ENCODE results near the gene ZBTB2.
"Not testable (repeated sequence)": the region's sequence is repeated elsewhere in the genome, so short reads cannot be mapped to it uniquely, and the experiment has no call there.

The ZBTB2 gene

DNA sequence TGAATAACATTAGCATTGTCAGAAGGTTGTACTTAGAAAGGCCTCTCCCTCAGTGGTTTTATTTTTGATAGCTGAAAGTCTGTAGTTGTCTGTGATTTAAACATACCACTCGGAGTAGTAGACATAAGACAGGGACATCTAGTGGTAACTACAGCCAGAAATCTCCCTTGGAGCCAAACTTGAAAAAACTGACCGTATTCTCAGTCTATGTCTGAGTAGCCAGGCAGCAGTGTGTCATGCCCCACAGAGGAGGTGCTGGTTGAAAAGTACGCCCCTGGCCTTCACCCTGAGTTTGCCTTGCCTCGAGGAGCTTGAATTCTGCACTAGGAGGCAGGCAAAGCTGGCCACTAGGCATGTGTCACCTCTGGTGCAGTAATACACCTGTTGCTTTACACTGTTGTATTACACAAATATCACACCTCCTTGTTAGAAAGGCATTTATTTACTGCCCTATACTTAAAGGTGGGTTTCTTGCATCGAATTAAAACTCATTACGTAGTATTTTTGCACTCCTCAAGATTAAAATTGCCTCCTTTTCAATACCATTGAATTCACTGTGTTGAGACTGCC lies 20.8 kb downstream of the ZBTB2 start:
- DNase-seq = peak; percentile 19

GRCh38 chr6:151365233-151365632 lies 26.1 kb downstream of the ZBTB2 start:
- no peak for DNase-seq

GRCh38 chr6:151359486-151359885 lies 31.9 kb downstream of the ZBTB2 start:
- DNase-seq = no peak

DNA sequence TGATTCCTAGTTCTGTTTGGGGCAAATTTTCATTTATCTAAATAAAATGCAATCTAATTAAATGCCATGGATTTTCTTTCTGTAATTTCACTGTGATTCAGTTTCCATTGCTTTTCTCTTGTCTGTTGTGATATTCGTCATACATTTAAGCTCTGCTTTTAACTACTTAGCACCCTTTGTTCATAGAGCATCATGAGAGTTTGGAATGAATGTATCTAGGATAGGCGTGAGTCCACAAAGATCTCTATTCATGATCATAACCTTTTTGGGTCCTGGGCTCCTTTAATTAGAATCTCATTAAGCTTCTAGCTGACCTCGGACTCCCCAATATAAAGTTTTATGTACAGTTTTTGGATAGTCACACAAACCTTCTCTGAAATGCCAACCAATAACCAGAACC lies 32.9 kb downstream of the ZBTB2 start:
- DNase-seq = no peak

DNA sequence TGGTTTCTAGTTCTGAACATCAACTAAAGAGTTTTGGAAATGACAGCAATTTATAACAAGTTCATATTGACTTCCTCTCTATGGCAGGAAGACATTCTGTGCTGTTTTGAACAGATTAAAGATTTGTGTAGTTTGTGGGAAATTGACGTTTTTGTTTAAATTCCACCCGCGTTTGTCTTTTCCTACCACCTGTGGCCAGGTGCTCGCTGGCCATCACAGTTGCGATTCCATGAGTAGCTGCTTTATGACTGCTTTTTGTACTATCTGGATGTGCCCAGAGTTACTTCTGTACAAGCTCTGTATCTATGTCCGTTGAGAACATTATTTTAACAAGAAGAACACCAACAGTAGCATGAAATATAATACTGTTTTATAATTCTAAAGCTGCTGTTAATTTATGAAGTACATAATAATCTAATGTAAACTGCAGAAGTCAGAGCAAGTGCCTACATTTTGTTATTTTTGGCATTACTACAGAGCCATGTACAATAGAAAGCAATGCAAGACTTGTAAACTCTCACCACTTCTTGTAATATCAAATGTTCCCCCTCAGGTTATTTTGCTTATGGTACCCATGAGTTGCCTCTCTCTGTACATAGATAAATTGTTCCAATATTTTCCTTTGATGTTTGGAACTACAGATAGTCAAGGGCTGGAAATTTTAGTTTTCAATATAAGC lies 33.5 kb downstream of the ZBTB2 start:
- no peak for DNase-seq

DNA sequence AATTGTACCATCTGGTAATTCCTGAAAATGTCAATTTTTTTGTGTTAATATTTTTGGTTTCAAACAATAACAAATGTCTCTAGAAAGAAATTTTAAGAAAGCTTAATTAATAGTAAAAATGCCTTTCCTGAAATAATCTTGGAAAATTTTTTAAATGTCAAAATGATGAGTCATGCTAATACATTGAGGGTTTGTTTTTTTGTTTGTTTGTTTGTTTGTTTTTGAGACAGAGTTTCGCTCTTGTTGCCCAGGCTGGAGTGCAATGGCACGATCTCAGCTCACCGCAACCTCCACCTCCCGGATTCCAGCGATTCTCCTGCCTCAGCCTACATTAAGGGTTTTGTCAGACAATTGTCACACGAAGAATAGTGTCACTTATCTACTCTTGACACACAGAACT lies 34.4 kb downstream of the ZBTB2 start:
- not testable (repeated sequence) for DNase-seq

- DNase-seq = no peak
These were observed 37.6 kb downstream of the ZBTB2 start for GRCh38 chr6:151353795-151354194.

GRCh38 chr6:151352410-151353396 lies 38.7 kb downstream of the ZBTB2 start:
- DNase-seq = no peak

DNA sequence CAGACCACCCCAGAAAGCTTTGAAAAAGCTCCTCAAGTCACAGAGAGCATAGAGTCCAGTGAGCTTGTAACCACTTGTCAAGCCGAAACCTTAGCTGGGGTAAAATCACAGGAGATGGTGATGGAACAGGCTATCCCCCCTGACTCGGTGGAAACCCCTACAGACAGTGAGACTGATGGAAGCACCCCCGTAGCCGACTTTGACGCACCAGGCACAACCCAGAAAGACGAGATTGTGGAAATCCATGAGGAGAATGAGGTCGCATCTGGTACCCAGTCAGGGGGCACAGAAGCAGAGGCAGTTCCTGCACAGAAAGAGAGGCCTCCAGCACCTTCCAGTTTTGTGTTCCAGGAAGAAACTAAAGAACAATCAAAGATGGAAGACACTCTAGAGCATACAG lies 39.6 kb downstream of the ZBTB2 start:
- DNase-seq = no peak

- no peak for DNase-seq
These were observed 40.1 kb downstream of the ZBTB2 start for GRCh38 chr6:151351146-151351700.

- DNase-seq = no peak
These were observed 40.8 kb downstream of the ZBTB2 start for GRCh38 chr6:151350442-151351145.

DNA sequence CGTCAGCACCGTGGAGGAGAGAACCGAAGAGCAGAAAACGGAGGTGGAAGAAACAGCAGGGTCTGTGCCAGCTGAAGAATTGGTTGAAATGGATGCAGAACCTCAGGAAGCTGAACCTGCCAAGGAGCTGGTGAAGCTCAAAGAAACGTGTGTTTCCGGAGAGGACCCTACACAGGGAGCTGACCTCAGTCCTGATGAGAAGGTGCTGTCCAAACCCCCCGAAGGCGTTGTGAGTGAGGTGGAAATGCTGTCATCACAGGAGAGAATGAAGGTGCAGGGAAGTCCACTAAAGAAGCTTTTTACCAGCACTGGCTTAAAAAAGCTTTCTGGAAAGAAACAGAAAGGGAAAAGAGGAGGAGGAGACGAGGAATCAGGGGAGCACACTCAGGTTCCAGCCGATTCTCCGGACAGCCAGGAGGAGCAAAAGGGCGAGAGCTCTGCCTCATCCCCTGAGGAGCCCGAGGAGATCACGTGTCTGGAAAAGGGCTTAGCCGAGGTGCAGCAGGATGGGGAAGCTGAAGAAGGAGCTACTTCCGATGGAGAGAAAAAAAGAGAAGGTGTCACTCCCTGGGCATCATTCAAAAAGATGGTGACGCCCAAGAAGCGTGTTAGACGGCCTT lies 41.6 kb downstream of the ZBTB2 start:
- no peak for DNase-seq

DNA sequence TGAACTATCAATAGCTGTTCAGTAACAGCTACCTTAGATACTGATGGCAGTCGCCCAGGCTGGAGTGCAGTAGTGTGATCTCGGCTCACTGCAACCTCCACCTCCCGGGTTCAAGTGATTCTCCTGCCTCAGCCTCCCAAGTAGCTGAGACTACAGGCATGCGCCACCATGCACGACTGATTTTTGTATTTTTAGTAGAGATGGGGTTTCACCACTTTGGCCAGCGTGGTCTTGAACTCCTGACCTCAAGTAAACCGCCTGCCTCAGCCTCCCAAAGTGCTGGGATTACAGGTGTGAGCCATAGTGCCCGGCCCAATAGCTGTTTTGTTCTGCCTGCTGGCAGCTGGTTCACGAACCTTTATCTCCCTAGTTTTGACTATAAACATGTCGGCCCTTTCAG lies 48.6 kb downstream of the ZBTB2 start:
- DNase-seq = not testable (repeated sequence)

- DNase-seq = no peak
These were observed 49.7 kb downstream of the ZBTB2 start for GRCh38 chr6:151341476-151342195.

DNA sequence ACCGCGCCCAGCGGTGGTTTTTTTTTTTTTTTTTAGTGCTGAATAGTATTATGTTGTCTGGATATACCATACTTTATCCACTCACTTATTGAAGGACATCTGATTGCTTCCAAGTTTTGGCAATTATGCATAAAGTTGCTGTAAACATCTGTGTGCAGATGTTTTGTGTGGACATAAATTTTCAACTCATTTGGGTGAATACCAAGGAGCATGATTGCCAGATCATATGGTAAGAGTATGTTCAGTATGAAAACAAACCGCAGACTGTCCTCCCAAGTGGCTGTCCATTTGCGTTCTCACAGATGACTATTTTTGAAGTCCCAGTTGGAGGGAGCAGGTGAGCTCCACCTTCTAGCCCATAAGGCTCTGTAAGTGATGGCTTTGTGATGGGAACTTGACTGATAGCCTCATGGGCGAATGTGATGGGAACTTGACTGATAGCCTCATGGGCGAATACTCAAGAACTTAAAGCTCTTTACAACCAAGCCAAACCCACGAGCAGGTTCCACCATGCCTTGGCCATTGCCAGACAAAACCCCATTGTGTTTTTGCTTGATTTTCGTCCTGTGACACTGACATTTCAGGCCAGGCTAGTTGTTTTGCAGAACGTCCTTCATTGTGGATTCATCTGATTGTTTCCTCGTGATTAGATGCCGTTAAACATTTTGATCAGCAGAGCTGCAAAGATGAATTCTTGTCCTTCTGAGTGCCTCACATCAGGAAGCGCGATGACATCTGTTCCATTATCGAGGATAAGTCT lies 51.0 kb downstream of the ZBTB2 start:
- DNase-seq = peak; percentile 52

DNA sequence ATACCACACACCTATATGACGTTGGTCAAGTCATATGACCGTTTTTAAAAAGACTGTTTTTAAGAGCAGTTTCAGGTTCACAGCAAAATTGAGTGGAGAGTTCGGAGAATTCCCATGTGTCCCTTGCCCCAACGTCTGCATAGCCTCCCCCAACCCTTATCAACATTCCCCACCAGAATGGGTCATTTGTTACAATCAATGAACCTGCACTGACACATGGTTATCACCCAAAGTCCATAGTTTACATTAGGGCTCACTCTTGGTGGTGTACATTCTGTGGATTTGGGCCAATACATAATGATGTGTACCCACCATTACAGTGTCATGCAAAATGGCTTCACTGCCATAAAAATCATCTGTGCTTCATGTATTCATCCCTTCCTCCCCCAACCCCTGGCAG lies 52.0 kb downstream of the ZBTB2 start:
- no peak for DNase-seq

GRCh38 chr6:151338651-151339200 lies 52.6 kb downstream of the ZBTB2 start:
- DNase-seq = no peak

DNA sequence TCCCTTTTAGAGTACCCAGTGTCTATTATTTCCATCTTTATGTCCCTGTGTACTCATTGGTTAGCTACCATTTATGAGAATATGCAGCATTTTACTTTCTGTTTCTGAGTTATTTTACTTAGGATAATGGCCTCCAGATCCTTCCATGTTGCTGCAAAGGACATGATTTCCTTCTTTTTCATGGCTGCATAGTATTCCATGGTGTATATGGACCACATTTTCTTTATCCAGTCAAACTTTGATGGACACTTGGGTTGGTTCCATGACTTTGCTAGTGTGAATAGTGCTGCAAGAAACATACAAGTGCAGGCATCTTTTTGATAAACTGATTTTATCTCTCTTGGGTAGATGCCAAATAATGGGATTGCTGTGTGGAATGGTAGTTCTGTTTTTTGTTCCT lies 55.4 kb downstream of the ZBTB2 start:
- DNase-seq = no peak

DNA sequence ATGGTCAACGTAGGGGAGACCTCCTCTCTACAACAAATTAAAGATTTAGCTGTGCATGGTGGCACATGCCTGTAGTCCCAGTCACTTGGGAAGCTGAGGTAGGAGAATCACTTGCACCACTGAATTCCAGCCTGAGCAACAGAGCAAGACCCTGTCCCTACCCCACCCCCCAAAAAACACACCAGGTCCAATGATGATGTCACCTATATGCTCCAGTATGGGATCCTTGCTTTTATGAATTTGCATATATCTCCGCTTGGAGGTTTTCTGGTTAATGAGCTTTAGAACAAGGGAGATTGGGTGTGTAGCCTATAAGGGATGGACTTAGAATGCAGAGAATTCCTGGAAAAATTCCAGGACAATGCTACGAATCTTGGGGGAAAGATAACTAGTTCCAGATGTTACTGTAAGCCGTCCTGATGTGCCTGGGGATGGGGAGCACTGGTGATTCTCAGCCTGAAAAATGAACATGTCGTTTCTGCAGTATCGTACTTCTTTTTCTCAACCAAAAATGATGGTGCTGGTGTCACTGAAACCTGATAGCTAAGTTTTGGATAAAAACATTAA lies 61.1 kb downstream of the ZBTB2 start:
- peak; percentile 98 for DNase-seq

DNA sequence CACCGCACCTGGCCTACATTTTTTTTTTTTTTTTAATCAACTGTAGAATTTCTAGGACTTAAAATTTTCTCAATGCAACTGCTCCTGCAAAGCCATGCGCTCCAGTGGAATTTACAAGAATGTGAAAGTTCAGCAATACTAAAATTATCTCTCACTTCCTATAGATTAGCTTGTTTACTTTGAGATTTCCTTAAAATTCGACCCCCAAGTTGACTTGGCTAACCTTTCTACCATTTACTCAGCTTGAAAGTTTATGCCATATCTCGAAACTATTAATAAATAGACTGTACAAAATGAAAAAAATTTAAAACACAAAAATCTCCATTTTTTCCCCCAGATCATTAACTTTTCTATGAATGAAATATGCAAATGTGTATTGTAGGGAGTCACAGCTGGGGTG lies 64.3 kb downstream of the ZBTB2 start:
- DNase-seq = no peak

Data from fibroblast of skin of abdomen (primary cell).